Bone marrow (tissue), 2 donors: ENCODE data around the gene BCL11B.

Experiments
- DNase-seq, 2 donors: peaks; one replicate each; lab custom pipeline; 2025; lab: John Stamatoyannopoulos, UW

Gene BCL11B

GRCh38 chr14:99119554-99120525 is 152.2 kb downstream of the BCL11B start:
- DNase-seq: no peak
